Fibroblast of pulmonary artery (primary cell): ENCODE data around the gene FOXN3.
"Not testable (repeated sequence)": the region's sequence is repeated elsewhere in the genome, so short reads cannot be mapped to it uniquely, and the experiment has no call there.

Source experiments
- DNase-seq: peaks from one replicate; pipeline ENCODE4 v3.0.0-alpha.2; 2010; ENCODE audit warnings: low read depth
- H3K4me3 ChIP-seq: replicated peaks from 2 replicates; pipeline ENCODE4 v1.5.1; 2011; ENCODE audit warnings: low read depth, mild to moderate bottlenecking, control low read depth, low read length, moderate library complexity
- TF ChIP-seq, protein P1 (sequence below): IDR thresholded peaks from 2 replicates; pipeline ENCODE4 v1.5.1; 2011; ENCODE audit warnings: mild to moderate bottlenecking, control low read depth, low read length, inconsistent platforms; ENCODE audit errors: missing control alignments

Gene FOXN3

DNA sequence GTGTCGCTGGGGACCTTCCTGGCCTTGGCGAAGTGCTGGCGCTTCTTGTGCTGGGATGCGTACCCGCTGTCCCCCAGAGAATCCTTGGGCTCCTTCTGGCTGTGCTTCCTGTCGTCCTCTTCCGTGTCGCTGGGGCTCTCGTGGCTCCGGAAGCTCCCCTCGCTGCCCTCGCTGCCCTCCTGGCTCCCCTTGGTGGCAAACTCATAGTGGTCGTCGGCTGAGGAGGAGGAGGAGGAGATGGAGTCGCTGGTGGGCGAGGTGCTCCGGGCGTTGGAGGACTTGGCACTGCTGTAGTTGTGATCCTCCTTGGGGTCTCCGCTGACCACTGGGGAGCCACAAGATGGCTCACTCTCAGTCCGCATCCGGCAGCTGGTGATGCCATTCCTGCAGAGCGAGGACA lies 254.4 kb downstream of the FOXN3 start:
- no peak for DNase-seq
- TF ChIP-seq, protein P1, sequence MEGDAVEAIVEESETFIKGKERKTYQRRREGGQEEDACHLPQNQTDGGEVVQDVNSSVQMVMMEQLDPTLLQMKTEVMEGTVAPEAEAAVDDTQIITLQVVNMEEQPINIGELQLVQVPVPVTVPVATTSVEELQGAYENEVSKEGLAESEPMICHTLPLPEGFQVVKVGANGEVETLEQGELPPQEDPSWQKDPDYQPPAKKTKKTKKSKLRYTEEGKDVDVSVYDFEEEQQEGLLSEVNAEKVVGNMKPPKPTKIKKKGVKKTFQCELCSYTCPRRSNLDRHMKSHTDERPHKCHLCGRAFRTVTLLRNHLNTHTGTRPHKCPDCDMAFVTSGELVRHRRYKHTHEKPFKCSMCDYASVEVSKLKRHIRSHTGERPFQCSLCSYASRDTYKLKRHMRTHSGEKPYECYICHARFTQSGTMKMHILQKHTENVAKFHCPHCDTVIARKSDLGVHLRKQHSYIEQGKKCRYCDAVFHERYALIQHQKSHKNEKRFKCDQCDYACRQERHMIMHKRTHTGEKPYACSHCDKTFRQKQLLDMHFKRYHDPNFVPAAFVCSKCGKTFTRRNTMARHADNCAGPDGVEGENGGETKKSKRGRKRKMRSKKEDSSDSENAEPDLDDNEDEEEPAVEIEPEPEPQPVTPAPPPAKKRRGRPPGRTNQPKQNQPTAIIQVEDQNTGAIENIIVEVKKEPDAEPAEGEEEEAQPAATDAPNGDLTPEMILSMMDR: no peak

DNA sequence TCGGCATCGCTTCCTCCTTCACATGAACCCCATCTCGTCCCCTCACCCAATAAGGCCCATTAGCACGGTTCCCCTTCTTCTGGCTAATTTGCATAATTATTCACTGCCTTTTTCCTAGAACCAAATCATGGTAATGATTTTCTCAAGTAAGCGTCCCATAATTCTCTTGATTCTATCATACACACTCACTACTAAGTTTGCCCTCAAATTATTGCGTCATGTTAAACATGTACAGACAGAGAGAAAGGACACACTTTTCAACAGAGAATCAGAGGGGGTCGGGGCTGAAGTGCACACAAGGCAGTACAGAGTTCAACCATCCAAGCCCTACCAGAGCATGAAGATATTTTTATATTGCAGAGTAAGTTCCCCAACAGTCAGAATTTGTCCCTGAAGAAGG lies 256.6 kb downstream of the FOXN3 start:
- TF ChIP-seq, protein P1: no peak
- no peak for DNase-seq

More for the DNA sequence above, 254.4 kb downstream of the FOXN3 start:
- no peak overlapping the region for H3K4me3 ChIP-seq

DNA sequence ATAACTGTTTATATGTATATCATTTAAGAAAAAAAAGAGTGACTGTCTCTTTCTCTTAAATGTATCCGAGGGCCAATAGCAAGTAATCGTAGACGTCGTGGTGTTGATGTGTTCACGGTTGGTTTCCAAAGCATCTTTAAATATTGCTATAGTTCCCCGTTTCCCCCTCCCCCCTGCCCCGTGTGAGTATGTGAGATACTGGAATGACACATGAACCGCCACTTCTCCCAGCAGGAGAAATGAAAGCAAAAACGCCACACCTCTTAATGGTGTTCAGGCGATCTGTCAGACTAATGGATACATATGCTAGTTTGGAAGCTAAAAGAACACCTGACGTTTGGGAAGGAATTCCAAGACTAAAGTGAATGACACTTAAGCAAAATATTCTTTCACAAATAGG lies 258.3 kb downstream of the FOXN3 start:
- TF ChIP-seq, protein P1: no peak
- H3K4me3 ChIP-seq: no peak overlapping the region
- DNase-seq: no peak

More for the DNA sequence above, 256.6 kb downstream of the FOXN3 start:
- H3K4me3 ChIP-seq: no peak overlapping the region

DNA sequence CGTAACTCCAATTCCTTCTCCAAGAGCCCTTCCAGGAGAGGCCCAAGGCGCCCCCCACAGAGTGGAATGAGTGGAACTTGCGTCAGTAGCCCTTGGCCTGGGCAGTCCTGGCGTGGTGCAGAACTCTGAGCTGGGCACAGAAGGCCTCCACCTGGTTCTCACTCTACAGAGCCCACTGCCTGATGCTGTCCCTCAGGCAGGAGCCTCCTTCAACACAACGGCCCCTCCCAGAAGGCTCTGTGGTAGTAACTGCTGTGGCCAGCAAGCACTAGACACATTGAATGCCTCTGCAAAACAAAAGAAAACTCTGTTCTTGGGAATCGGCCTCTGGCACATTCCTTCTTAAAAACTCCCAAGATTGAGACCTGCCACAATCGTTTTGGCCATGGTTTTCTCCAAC lies 258.9 kb downstream of the FOXN3 start:
- not testable (repeated sequence) for DNase-seq

DNA sequence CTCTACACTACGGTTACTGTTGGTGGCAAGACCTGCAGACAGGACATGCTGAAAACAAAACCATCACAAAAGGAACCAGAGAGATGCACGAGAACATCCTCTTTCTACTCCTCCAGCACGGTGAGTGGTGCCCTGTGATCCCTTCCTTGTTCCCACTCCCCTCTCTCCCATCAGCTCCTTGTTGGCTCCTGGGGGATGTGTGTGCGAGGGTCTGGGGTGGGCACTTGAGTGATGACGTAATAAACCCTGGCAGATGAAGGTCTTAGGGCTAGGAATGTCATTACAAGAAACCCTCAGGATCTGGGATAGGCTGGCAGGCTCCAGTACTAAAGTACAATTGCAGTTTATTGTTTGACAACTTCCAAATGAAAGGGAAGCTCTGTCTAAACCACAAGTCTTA lies 261.5 kb downstream of the FOXN3 start:
- TF ChIP-seq, protein P1: no peak
- H3K4me3 ChIP-seq: no peak overlapping the region
- no peak for DNase-seq

More for the DNA sequence above, 258.9 kb downstream of the FOXN3 start:
- H3K4me3 ChIP-seq: not testable (repeated sequence)

DNA sequence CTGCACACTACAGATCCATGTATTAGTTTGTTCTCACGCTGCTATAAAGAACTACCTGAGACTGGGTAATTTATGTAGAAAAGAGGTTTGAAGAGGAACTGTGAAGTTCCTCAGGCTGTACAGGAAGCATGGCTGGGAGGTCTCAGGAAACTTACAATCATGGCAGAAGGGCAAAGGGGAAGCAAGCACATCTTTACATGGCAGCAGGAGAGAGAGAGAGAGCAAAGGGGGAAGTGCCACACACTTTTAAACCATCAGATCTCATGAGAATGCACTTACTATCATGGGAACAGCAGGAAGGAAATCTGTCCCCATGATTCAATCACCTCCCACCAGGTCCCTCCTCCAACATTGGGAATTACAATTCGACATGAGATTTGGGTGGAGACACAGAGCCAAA lies 265.3 kb downstream of the FOXN3 start:
- DNase-seq, H3K4me3 ChIP-seq: not testable (repeated sequence)

DNA sequence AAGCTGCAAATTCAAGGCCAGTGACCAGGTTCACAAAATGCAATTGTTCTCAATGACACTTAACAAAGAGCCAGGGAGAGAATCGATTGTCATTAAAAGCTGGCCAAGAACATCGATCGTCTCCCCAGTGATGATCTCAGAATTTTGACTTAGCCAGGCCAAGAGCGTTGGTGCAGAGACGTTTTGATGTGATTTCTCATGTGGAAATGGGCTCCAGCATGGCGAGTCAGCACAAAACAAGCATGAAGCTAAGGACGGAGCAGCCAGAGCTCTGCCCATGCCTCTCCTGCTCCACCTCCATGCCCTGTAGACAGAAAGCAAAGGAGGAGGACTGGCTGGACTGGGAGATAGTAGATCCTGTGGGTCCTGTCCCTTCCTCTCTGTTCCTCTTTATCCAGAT lies 270.8 kb downstream of the FOXN3 start:
- no peak for DNase-seq
- TF ChIP-seq, protein P1: no peak
- H3K4me3 ChIP-seq: no peak overlapping the region

DNA sequence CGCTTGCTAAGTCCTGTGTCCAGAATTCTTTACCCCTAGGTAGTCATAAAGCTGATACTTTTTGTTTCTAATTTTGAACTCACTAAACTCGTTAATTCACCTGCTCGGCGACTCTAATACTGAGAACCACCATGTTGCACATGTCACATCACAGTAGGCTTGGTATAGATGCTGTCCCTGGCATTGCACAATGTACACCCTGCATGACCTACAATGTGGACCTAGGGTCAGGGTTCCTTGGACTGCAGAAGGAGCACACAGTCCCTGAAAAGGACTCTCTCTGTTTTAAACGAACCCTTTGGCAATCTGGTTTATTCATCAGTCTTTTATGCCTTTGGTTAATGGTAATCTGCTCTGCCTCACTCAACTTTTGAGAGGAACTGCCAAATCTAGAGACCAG lies 272.4 kb downstream of the FOXN3 start:
- no peak overlapping the region for H3K4me3 ChIP-seq
- DNase-seq: no peak
- TF ChIP-seq, protein P1: no peak
